CD4-positive, alpha-beta T cell treated with Interleukin-12 subunit alpha and Interleukin-12 subunit beta, for 1 hour (primary cell): ENCODE data around the gene BCLAF3.

ENCODE experiments used
- DNase-seq: peaks from one replicate; pipeline ENCODE4 v3.0.0-alpha.2; 2020

The BCLAF3 gene

GRCh38 chrX:19990556-19991349, at the start of gene BCLAF3:
Gene BCLAF3, minus strand, starts transcription at chrX:19991061. Its CDS starts 20,797 bp downstream, at chrX:19970264.
- peak; percentile 90 for DNase-seq

- DNase-seq: no peak
Measured at GRCh38 chrX:20038966-20039365, 48.1 kb upstream of the BCLAF3 start.

- DNase-seq: no peak
Measured at GRCh38 chrX:20037186-20037585, 46.3 kb upstream of the BCLAF3 start.

GRCh38 chrX:20032201-20032600, 41.3 kb upstream of the BCLAF3 start:
- DNase-seq: no peak

- no peak for DNase-seq
Measured at GRCh38 chrX:20029728-20030127, 38.9 kb upstream of the BCLAF3 start.

- no peak for DNase-seq
Measured at GRCh38 chrX:20028588-20028987, 37.7 kb upstream of the BCLAF3 start.

- DNase-seq: no peak
Measured at GRCh38 chrX:20026278-20026677, 35.4 kb upstream of the BCLAF3 start.

- no peak for DNase-seq
Measured at GRCh38 chrX:20019672-20020365, 29.0 kb upstream of the BCLAF3 start.

- no peak for DNase-seq
Measured at GRCh38 chrX:20016616-20016945, 25.7 kb upstream of the BCLAF3 start.

GRCh38 chrX:20015945-20016615, 25.2 kb upstream of the BCLAF3 start:
- DNase-seq: no peak

- DNase-seq: no peak
Measured at GRCh38 chrX:20015422-20015821, 24.6 kb upstream of the BCLAF3 start.

- no peak for DNase-seq
Measured at GRCh38 chrX:20011608-20012007, 20.7 kb upstream of the BCLAF3 start.

- DNase-seq: no peak
Measured at GRCh38 chrX:20007962-20008622, 17.2 kb upstream of the BCLAF3 start.

- DNase-seq: no peak
Measured at GRCh38 chrX:20005883-20006282, 15.0 kb upstream of the BCLAF3 start.

GRCh38 chrX:20001588-20001987, 10.7 kb upstream of the BCLAF3 start:
- no peak for DNase-seq

GRCh38 chrX:19991350-19991718, 473 bp upstream of the BCLAF3 start:
- DNase-seq: no peak

GRCh38 chrX:19990151-19990555, 708 bp downstream of the BCLAF3 start:
- DNase-seq: no peak

- DNase-seq: no peak
Measured at GRCh38 chrX:19987856-19988255, 3.0 kb downstream of the BCLAF3 start.

- no peak for DNase-seq
Measured at GRCh38 chrX:19986531-19986930, 4.3 kb downstream of the BCLAF3 start.

GRCh38 chrX:19981947-19982346, 8.9 kb downstream of the BCLAF3 start:
- no peak for DNase-seq

GRCh38 chrX:19975845-19976244, 15.0 kb downstream of the BCLAF3 start:
- DNase-seq: no peak

GRCh38 chrX:19972984-19973383, 17.9 kb downstream of the BCLAF3 start:
- DNase-seq: no peak

GRCh38 chrX:19968276-19968675, 22.6 kb downstream of the BCLAF3 start:
- DNase-seq: no peak

GRCh38 chrX:19966056-19966455, 24.8 kb downstream of the BCLAF3 start:
- no peak for DNase-seq
